H7 (cell line): ENCODE measurements around the gene SNX8. TPM values are rescaled to one million over a fixed set of nuclear protein-coding genes. Genes with fewer than 3 reads are reported as not detected.
A peak's percentile ranks its signal among the peaks of the same experiment; 100 is the strongest.

Source experiments
- DNase-seq: peaks from one replicate; pipeline ENCODE4 v3.0.0; 2012
- H3K27me3 ChIP-seq: 2 replicates; pipeline ENCODE4 v1.6.0; 2011; ENCODE audit warnings: mild to moderate bottlenecking, low read length; ENCODE audit not compliant: control insufficient read depth, insufficient read depth
- H3K36me3 ChIP-seq: replicated peaks from 2 replicates; pipeline ENCODE4 v1.5.1; 2011; ENCODE audit warnings: low read length; ENCODE audit not compliant: control insufficient read depth, insufficient read depth
- H3K4me3 ChIP-seq: 2 replicates; pipeline ENCODE4 v1.5.1; 2011; ENCODE audit warnings: low read depth, mild to moderate bottlenecking, control low read depth, low read length, moderate library complexity; ENCODE audit not compliant: insufficient read depth
- total RNA-seq: library from RNA; depleted of rRNA; stranded (reverse); fragments of >200 nt; shearing (Covaris generic); gene quantifications from 2 replicates; pipeline ENCODE4 v1.2.3, GENCODE V29; 2014

Gene SNX8
- total RNA-seq, 1 experiment from 2014 or later = 23.2 TPM

- no peak for DNase-seq
- H3K36me3 ChIP-seq = peaks cover 37% of the 10 kb centered on the region
- H3K4me3 ChIP-seq = no peak overlapping the region
- H3K27me3 ChIP-seq = no peaks in the 10 kb centered on the region
Observed at GRCh38 chr7:2225830-2226229, 88.4 kb downstream of the SNX8 start.

GRCh38 chr7:2225336-2225735 lies 88.9 kb downstream of the SNX8 start:
- Histone ChIP-seq H3K27me3 (no peaks in the 10 kb centered on the region), H3K36me3 (peaks cover 36% of the 10 kb centered on the region), H3K4me3 (no peak overlapping the region)
- DNase-seq = peak; percentile 36

- H3K27me3 ChIP-seq = no peaks in the 10 kb centered on the region
- peaks cover 32% of the 10 kb centered on the region for H3K36me3 ChIP-seq
- peak; percentile 28 for DNase-seq
Observed at GRCh38 chr7:2224934-2225333, 89.3 kb downstream of the SNX8 start.

GRCh38 chr7:2224491-2224928 lies 89.7 kb downstream of the SNX8 start:
- peaks cover 28% of the 10 kb centered on the region for H3K36me3 ChIP-seq
- no peak for DNase-seq
- no peaks in the 10 kb centered on the region for H3K27me3 ChIP-seq
- no peak overlapping the region for H3K4me3 ChIP-seq

More at GRCh38 chr7:2224934-2225333, 89.3 kb downstream of the SNX8 start:
- no peak overlapping the region for H3K4me3 ChIP-seq

GRCh38 chr7:2223321-2223720 lies 90.9 kb downstream of the SNX8 start:
- H3K27me3 ChIP-seq = no peaks in the 10 kb centered on the region
- no peak overlapping the region for H3K4me3 ChIP-seq
- H3K36me3 ChIP-seq = peaks cover 25% of the 10 kb centered on the region
- no peak for DNase-seq

- peaks cover 30% of the 10 kb centered on the region for H3K36me3 ChIP-seq
- H3K4me3 ChIP-seq = no peak overlapping the region
- DNase-seq = no peak
- no peaks in the 10 kb centered on the region for H3K27me3 ChIP-seq
Observed at GRCh38 chr7:2222516-2222915, 91.7 kb downstream of the SNX8 start.

GRCh38 chr7:2220954-2221353 lies 93.3 kb downstream of the SNX8 start:
- DNase-seq = no peak
- H3K4me3 ChIP-seq = no peak overlapping the region
- H3K27me3 ChIP-seq = no peaks in the 10 kb centered on the region
- H3K36me3 ChIP-seq = peaks cover 34% of the 10 kb centered on the region

- Histone ChIP-seq H3K4me3 (no peak overlapping the region), H3K36me3 (peaks cover 35% of the 10 kb centered on the region), H3K27me3 (no peaks in the 10 kb centered on the region)
- DNase-seq = no peak
Observed at GRCh38 chr7:2220506-2220905, 93.7 kb downstream of the SNX8 start.

GRCh38 chr7:2220030-2220429 lies 94.2 kb downstream of the SNX8 start:
- H3K36me3 ChIP-seq = peaks cover 32% of the 10 kb centered on the region
- no peaks in the 10 kb centered on the region for H3K27me3 ChIP-seq
- no peak for DNase-seq
- no peak overlapping the region for H3K4me3 ChIP-seq

GRCh38 chr7:2219606-2220005 lies 94.6 kb downstream of the SNX8 start:
- no peaks in the 10 kb centered on the region for H3K27me3 ChIP-seq
- DNase-seq = no peak
- no peak overlapping the region for H3K4me3 ChIP-seq
- peaks cover 32% of the 10 kb centered on the region for H3K36me3 ChIP-seq

GRCh38 chr7:2219136-2219535 lies 95.1 kb downstream of the SNX8 start:
- Histone ChIP-seq H3K36me3 (peaks cover 34% of the 10 kb centered on the region), H3K4me3 (no peak overlapping the region), H3K27me3 (no peaks in the 10 kb centered on the region)
- DNase-seq = peak; percentile 57

- peaks cover 35% of the 10 kb centered on the region for H3K36me3 ChIP-seq
- peak; percentile 50 for DNase-seq
- H3K4me3 ChIP-seq = no peak overlapping the region
- H3K27me3 ChIP-seq = no peaks in the 10 kb centered on the region
Observed at GRCh38 chr7:2218444-2218785, 95.8 kb downstream of the SNX8 start.

GRCh38 chr7:2217716-2218443 lies 96.4 kb downstream of the SNX8 start:
- H3K27me3 ChIP-seq = no peaks in the 10 kb centered on the region
- peak; percentile 52 for DNase-seq
- H3K36me3 ChIP-seq = peaks cover 38% of the 10 kb centered on the region
- no peak overlapping the region for H3K4me3 ChIP-seq

- peaks cover 39% of the 10 kb centered on the region for H3K36me3 ChIP-seq
- H3K4me3 ChIP-seq = no peak overlapping the region
- no peaks in the 10 kb centered on the region for H3K27me3 ChIP-seq
- no peak for DNase-seq
Observed at GRCh38 chr7:2217206-2217605, 97.0 kb downstream of the SNX8 start.

GRCh38 chr7:2215851-2216250 lies 98.4 kb downstream of the SNX8 start:
- DNase-seq = peak; percentile 50
- H3K4me3 ChIP-seq = no peak overlapping the region
- H3K36me3 ChIP-seq = peaks cover 41% of the 10 kb centered on the region
- no peaks in the 10 kb centered on the region for H3K27me3 ChIP-seq

GRCh38 chr7:2214636-2215035 lies 99.6 kb downstream of the SNX8 start:
- Histone ChIP-seq H3K4me3 (no peak overlapping the region), H3K36me3 (peaks cover 42% of the 10 kb centered on the region), H3K27me3 (no peaks in the 10 kb centered on the region)
- DNase-seq = no peak
